GM12892 (cell line): ENCODE results near the gene RNF213.

Experiments
- POLR2A ChIP-seq: IDR thresholded peaks from 2 replicates; pipeline ENCODE4 v1.6.1; 2011; ENCODE audit warnings: low read depth, low read length, control low read depth
- POLR2AphosphoS5 ChIP-seq: IDR thresholded peaks from 2 replicates; pipeline ENCODE4 v1.6.1; 2011; ENCODE audit warnings: low read depth, low read length, control low read depth

DNA sequence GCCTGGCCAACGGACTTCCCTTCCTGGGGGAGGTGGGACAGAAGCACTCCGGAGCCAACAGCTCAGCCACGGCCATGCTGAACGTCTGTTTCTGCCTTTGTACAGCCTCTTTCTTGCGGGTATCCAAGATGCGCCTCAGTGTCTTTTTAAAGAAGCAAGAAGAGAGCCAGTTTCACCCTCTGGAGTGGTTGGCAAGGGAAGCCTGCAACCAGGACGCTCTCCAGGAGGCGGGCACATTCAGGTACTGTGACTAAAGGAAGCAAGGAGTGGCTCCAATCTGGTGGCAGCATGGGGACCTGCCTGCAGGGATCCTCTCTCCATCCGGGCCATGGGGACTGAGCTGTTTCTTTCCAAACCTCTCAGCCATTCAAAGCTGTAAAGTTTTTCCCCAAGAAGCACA lies 93.7 kb downstream of the RNF213 start:
- no peak for TF ChIP-seq POLR2A
- no peak for TF ChIP-seq POLR2AphosphoS5
